ENCODE data around the gene MOGAT3.
"Not testable (repeated sequence)": the region's sequence is repeated elsewhere in the genome, so short reads cannot be mapped to it uniquely, and the experiment has no call there.

DNA sequence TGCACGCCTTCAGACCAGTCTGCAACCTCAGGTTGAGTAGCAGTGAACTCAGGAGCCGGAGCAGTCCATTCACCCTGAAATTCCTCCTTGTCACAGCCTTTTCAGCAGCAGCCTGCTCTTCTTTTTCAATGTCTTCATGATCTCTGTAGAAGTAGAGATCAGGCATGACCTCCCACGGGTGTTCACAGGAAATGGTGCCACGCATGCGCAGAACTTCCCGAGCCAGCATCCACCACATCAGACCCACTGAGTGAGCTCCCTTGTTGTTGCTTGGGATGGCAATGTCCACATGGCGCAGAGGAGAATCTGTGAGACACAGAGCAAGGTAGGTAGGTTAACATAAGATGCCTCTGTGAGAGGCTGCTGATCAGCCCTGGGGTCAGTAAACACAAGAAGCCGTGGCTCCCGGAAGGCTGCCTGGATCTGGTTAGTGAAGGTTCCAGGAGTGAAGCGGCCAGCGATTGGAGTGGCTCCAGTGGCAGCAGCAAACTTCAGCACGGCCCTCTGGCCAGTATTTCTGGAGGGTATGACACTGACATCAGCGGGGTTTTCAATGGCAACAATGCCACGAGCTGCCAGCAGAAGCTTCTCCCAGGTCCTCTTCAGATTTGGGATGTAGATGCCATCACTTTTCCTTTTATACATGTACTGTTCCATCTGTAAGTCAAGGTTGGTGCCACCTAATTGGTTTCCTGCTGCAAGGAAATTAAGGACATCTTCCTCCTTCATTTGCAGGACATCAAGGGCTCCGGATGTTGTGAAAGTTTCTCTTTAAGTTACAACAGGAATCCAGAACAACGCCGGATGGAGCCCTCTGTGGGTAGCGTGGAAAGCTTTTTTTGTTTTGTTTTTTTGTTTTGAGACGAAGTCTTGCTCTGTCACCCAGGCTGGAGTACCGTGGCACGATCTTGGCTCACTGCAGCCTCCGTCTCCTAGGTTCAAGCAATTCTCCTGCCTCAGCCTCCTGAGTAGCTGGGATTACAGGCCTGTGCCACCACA lies 3.2 kb upstream of the MOGAT3 start:
- TF ChIP-seq, protein P1, sequence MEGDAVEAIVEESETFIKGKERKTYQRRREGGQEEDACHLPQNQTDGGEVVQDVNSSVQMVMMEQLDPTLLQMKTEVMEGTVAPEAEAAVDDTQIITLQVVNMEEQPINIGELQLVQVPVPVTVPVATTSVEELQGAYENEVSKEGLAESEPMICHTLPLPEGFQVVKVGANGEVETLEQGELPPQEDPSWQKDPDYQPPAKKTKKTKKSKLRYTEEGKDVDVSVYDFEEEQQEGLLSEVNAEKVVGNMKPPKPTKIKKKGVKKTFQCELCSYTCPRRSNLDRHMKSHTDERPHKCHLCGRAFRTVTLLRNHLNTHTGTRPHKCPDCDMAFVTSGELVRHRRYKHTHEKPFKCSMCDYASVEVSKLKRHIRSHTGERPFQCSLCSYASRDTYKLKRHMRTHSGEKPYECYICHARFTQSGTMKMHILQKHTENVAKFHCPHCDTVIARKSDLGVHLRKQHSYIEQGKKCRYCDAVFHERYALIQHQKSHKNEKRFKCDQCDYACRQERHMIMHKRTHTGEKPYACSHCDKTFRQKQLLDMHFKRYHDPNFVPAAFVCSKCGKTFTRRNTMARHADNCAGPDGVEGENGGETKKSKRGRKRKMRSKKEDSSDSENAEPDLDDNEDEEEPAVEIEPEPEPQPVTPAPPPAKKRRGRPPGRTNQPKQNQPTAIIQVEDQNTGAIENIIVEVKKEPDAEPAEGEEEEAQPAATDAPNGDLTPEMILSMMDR (IDR thresholded peaks at IDR 0.05), result not testable (repeated sequence)
- TF ChIP-seq POLR2A (IDR thresholded peaks at IDR 0.05), result not testable (repeated sequence)
